HAP-1 (cell line): Measurements from ENCODE around the gene OSBPL9.
"Not testable (repeated sequence)": the region's sequence is repeated elsewhere in the genome, so short reads cannot be mapped to it uniquely, and the experiment has no call there.

ENCODE experiments used
- DNase-seq, 2 experiments: peaks; one replicate each; pipeline ENCODE4 v3.0.0-alpha.2; 2016 to 2020; ENCODE audit warnings: low spot score in 2 of 2
- H3K27me3 ChIP-seq: fragments of 250-450 bp; sonication (Bioruptor Pico); 2 replicates; pipeline ENCODE4 v1.5.1; 2020; ENCODE audit warnings: low read depth, mild to moderate bottlenecking, moderate library complexity
- H3K36me3 ChIP-seq: fragments of 250-450 bp; sonication (Bioruptor Pico); replicated peaks from 2 replicates; pipeline ENCODE4 v1.5.1; 2020; ENCODE audit warnings: mild to moderate bottlenecking
- H3K4me1 ChIP-seq: fragments of 250-450 bp; sonication (Bioruptor Pico); 2 replicates; pipeline ENCODE4 v1.5.1; 2020; ENCODE audit warnings: mild to moderate bottlenecking
- H3K4me3 ChIP-seq: fragments of 250-450 bp; sonication (Bioruptor Pico); 2 replicates; pipeline ENCODE4 v1.5.1; 2020; ENCODE audit warnings: mild to moderate bottlenecking, moderate library complexity
- H3K9me3 ChIP-seq: fragments of 250-450 bp; sonication (Bioruptor Pico); 2 replicates; pipeline ENCODE4 v1.5.1; 2020; ENCODE audit warnings: mild to moderate bottlenecking, moderate library complexity
- in situ Hi-C: fragments of 300-500 bp; cut with MboI; formaldehyde crosslinking; loops from 3 replicates; pipeline ENCODE4 v1.14.3; 2020; ENCODE audit warnings: low sequenced_read_pairs, inconsistent platforms, mixed read lengths

Gene OSBPL9

GRCh38 chr1:51701782-51702181 is 84.9 kb downstream of the OSBPL9 start:
- H3K4me1 ChIP-seq, DNase-seq, in situ Hi-C loops, H3K9me3 ChIP-seq, H3K36me3 ChIP-seq, H3K27me3 ChIP-seq, H3K4me3 ChIP-seq: not testable (repeated sequence)

GRCh38 chr1:51702220-51702619 is 85.3 kb downstream of the OSBPL9 start:
- H3K4me3 ChIP-seq, H3K27me3 ChIP-seq, H3K9me3 ChIP-seq, in situ Hi-C loops, H3K36me3 ChIP-seq, H3K4me1 ChIP-seq, DNase-seq: not testable (repeated sequence)

GRCh38 chr1:51705035-51705434 is 88.1 kb downstream of the OSBPL9 start:
- no peak for DNase-seq
- in situ Hi-C loops, result no loop called here
- H3K36me3 ChIP-seq, result no peaks in the 10 kb centered on the region
- no peaks in the 10 kb centered on the region; the same call in 1 of the 2 replicates for H3K9me3 ChIP-seq
- H3K27me3 ChIP-seq, result no peaks in the 10 kb centered on the region
- H3K4me1 ChIP-seq, result no peaks in the 10 kb centered on the region
- H3K4me3 ChIP-seq, result no peak overlapping the region

GRCh38 chr1:51708911-51709760 is 92.2 kb downstream of the OSBPL9 start:
- Histone ChIP-seq H3K4me1 (no peaks in the 10 kb centered on the region), H3K9me3 (peaks cover 3% of the 10 kb centered on the region; the same call in 1 of the 2 replicates), H3K27me3 (no peaks in the 10 kb centered on the region), H3K4me3 (no peak overlapping the region), H3K36me3 (no peaks in the 10 kb centered on the region)
- no peak for DNase-seq
- in situ Hi-C loops, result no loop called here

GRCh38 chr1:51709951-51710350 is 93.1 kb downstream of the OSBPL9 start:
- H3K27me3 ChIP-seq, result no peaks in the 10 kb centered on the region
- no peaks in the 10 kb centered on the region for H3K36me3 ChIP-seq
- no peak overlapping the region for H3K4me3 ChIP-seq
- peaks cover 3% of the 10 kb centered on the region; the same call in 1 of the 2 replicates for H3K9me3 ChIP-seq
- H3K4me1 ChIP-seq, result no peaks in the 10 kb centered on the region
- no peak for DNase-seq
- in situ Hi-C loops, result no loop called here

GRCh38 chr1:51712590-51712989 is 95.7 kb downstream of the OSBPL9 start:
- DNase-seq, result no peak
- peaks cover 3% of the 10 kb centered on the region; the same call in 1 of the 2 replicates for H3K9me3 ChIP-seq
- H3K4me1 ChIP-seq, result no peaks in the 10 kb centered on the region
- H3K36me3 ChIP-seq, result no peaks in the 10 kb centered on the region
- no peak overlapping the region for H3K4me3 ChIP-seq
- no peaks in the 10 kb centered on the region for H3K27me3 ChIP-seq
- in situ Hi-C loops, result no loop called here

GRCh38 chr1:51714374-51715019 is 97.6 kb downstream of the OSBPL9 start:
- Histone ChIP-seq H3K4me3 (no peak overlapping the region), H3K4me1 (no peaks in the 10 kb centered on the region), H3K9me3 (peaks cover 3% of the 10 kb centered on the region; the same call in 1 of the 2 replicates), H3K36me3 (no peaks in the 10 kb centered on the region), H3K27me3 (no peaks in the 10 kb centered on the region)
- DNase-seq, result no peak
- in situ Hi-C loops, result no loop called here

- DNase-seq, result no peak
- Histone ChIP-seq H3K36me3 (no peaks in the 10 kb centered on the region), H3K9me3 (peaks cover 3% of the 10 kb centered on the region; the same call in 1 of the 2 replicates), H3K27me3 (no peaks in the 10 kb centered on the region), H3K4me1 (no peaks in the 10 kb centered on the region), H3K4me3 (no peak overlapping the region)
- in situ Hi-C loops, result no loop called here
These were observed 98.5 kb downstream of the OSBPL9 start for GRCh38 chr1:51715369-51715768.

GRCh38 chr1:51716746-51717145 is 99.9 kb downstream of the OSBPL9 start:
- no peak overlapping the region for H3K4me3 ChIP-seq
- in situ Hi-C loops, result no loop called here
- no peaks in the 10 kb centered on the region for H3K36me3 ChIP-seq

GRCh38 chr1:51717842-51718241 is 101.0 kb downstream of the OSBPL9 start:
- in situ Hi-C loops, result no loop called here

More at GRCh38 chr1:51716746-51717145, 99.9 kb downstream of the OSBPL9 start:
- H3K9me3 ChIP-seq, result peaks cover 3% of the 10 kb centered on the region; the same call in 1 of the 2 replicates
- DNase-seq, result no peak
- H3K4me1 ChIP-seq, result no peaks in the 10 kb centered on the region
- H3K27me3 ChIP-seq, result no peaks in the 10 kb centered on the region

GRCh38 chr1:51719146-51719545 is 102.3 kb downstream of the OSBPL9 start:
- no peak overlapping the region for H3K4me3 ChIP-seq
- no peaks in the 10 kb centered on the region for H3K9me3 ChIP-seq
- no peaks in the 10 kb centered on the region for H3K36me3 ChIP-seq
- H3K27me3 ChIP-seq, result no peaks in the 10 kb centered on the region
- DNase-seq, result no peak
- in situ Hi-C loops, result no loop called here
- no peaks in the 10 kb centered on the region for H3K4me1 ChIP-seq

More at GRCh38 chr1:51717842-51718241, 101.0 kb downstream of the OSBPL9 start:
- Histone ChIP-seq H3K4me1 (no peaks in the 10 kb centered on the region), H3K36me3 (no peaks in the 10 kb centered on the region), H3K9me3 (no peaks in the 10 kb centered on the region), H3K4me3 (no peak overlapping the region), H3K27me3 (no peaks in the 10 kb centered on the region)
- DNase-seq, result no peak

GRCh38 chr1:51724797-51725196 is 107.9 kb downstream of the OSBPL9 start:
- no peak overlapping the region for H3K4me3 ChIP-seq
- in situ Hi-C loops, result no loop called here

GRCh38 chr1:51726051-51726450 is 109.2 kb downstream of the OSBPL9 start:
- H3K4me1 ChIP-seq, result peaks cover 4% of the 10 kb centered on the region; the same call in 1 of the 2 replicates
- H3K9me3 ChIP-seq, result no peaks in the 10 kb centered on the region
- no peak for DNase-seq
- no peaks in the 10 kb centered on the region for H3K27me3 ChIP-seq
- H3K4me3 ChIP-seq, result no peak overlapping the region
- in situ Hi-C loops, result no loop called here
- H3K36me3 ChIP-seq, result no peaks in the 10 kb centered on the region

More at GRCh38 chr1:51724797-51725196, 107.9 kb downstream of the OSBPL9 start:
- no peaks in the 10 kb centered on the region for H3K9me3 ChIP-seq
- peaks cover 4% of the 10 kb centered on the region; the same call in 1 of the 2 replicates for H3K4me1 ChIP-seq
- DNase-seq, result no peak
- H3K36me3 ChIP-seq, result no peaks in the 10 kb centered on the region
- H3K27me3 ChIP-seq, result no peaks in the 10 kb centered on the region
